HUES6 (cell line): ENCODE results near the gene UFD1.

Source experiments
- H3K27ac ChIP-seq: 2 replicates; pipeline ENCODE4 v1.7.0; 2013; ENCODE audit warnings: low read depth, mild to moderate bottlenecking, low read length, inconsistent platforms
- H3K27me3 ChIP-seq: 2 replicates; pipeline ENCODE4 v1.6.1; 2013; ENCODE audit warnings: low read length; ENCODE audit not compliant: control insufficient read depth, insufficient read depth
- H3K36me3 ChIP-seq: 2 replicates; pipeline ENCODE4 v1.6.1; 2013; ENCODE audit warnings: low read length; ENCODE audit not compliant: control insufficient read depth, insufficient read depth
- H3K4me1 ChIP-seq: 2 replicates; pipeline ENCODE4 v1.6.1; 2013; ENCODE audit warnings: low read length; ENCODE audit not compliant: control insufficient read depth, insufficient read depth
- H3K4me3 ChIP-seq: 2 replicates; pipeline ENCODE4 v1.5.1; 2013; ENCODE audit warnings: low read depth, low read length
- H3K9ac ChIP-seq: one replicate; pipeline ENCODE4 v1.6.1; 2013; ENCODE audit warnings: mild to moderate bottlenecking, low read length
- H3K9me3 ChIP-seq: 2 replicates; pipeline ENCODE4 v1.6.1; 2013; ENCODE audit warnings: low read depth, low read length; ENCODE audit not compliant: control insufficient read depth, insufficient read depth

The UFD1 gene

GRCh38 chr22:19492504-19493174 is 13.6 kb upstream of the UFD1 start:
- Histone ChIP-seq H3K4me1 (no peaks in the 10 kb centered on the region), H3K27me3 (no peaks in the 10 kb centered on the region), H3K36me3 (peaks cover 68% of the 10 kb centered on the region), H3K4me3 (no peak overlapping the region), H3K27ac (no peak overlapping the region), H3K9me3 (no peaks in the 10 kb centered on the region), H3K9ac (no peak overlapping the region)

- H3K4me3 ChIP-seq = no peak overlapping the region
- H3K36me3 ChIP-seq = peaks cover 57% of the 10 kb centered on the region
Observed at GRCh38 chr22:19490628-19491230, 11.7 kb upstream of the UFD1 start.

GRCh38 chr22:19488884-19489843 is 10.2 kb upstream of the UFD1 start:
- Histone ChIP-seq H3K27ac (no peak overlapping the region), H3K36me3 (peaks cover 57% of the 10 kb centered on the region), H3K4me1 (no peaks in the 10 kb centered on the region)

More at GRCh38 chr22:19490628-19491230, 11.7 kb upstream of the UFD1 start:
- Histone ChIP-seq H3K27ac (no peak overlapping the region), H3K9me3 (no peaks in the 10 kb centered on the region), H3K4me1 (no peaks in the 10 kb centered on the region), H3K27me3 (no peaks in the 10 kb centered on the region), H3K9ac (no peak overlapping the region)

GRCh38 chr22:19488285-19488684 is 9.3 kb upstream of the UFD1 start:
- Histone ChIP-seq H3K4me3 (no peak overlapping the region), H3K9ac (no peak overlapping the region), H3K27ac (no peak overlapping the region), H3K36me3 (peaks cover 59% of the 10 kb centered on the region), H3K27me3 (no peaks in the 10 kb centered on the region), H3K4me1 (no peaks in the 10 kb centered on the region), H3K9me3 (no peaks in the 10 kb centered on the region)

More at GRCh38 chr22:19488884-19489843, 10.2 kb upstream of the UFD1 start:
- Histone ChIP-seq H3K9ac (no peak overlapping the region), H3K27me3 (no peaks in the 10 kb centered on the region), H3K9me3 (no peaks in the 10 kb centered on the region), H3K4me3 (no peak overlapping the region)

- Histone ChIP-seq H3K4me3 (no peak overlapping the region), H3K27ac (no peak overlapping the region), H3K27me3 (no peaks in the 10 kb centered on the region), H3K4me1 (no peaks in the 10 kb centered on the region; the same call in 1 of the 2 replicates), H3K36me3 (peaks cover 54% of the 10 kb centered on the region), H3K9me3 (no peaks in the 10 kb centered on the region), H3K9ac (no peak overlapping the region)
Observed at GRCh38 chr22:19483481-19484244, 4.7 kb upstream of the UFD1 start.

- Histone ChIP-seq H3K4me1 (peaks cover 7% of the 10 kb centered on the region), H3K27ac (no peak overlapping the region), H3K36me3 (peaks cover 44% of the 10 kb centered on the region), H3K27me3 (no peaks in the 10 kb centered on the region), H3K9me3 (no peaks in the 10 kb centered on the region), H3K9ac (no peak overlapping the region), H3K4me3 (no peak overlapping the region)
Observed at GRCh38 chr22:19482297-19482696, 3.3 kb upstream of the UFD1 start.

GRCh38 chr22:19480789-19481188 is 1.8 kb upstream of the UFD1 start:
- peaks cover 40% of the 10 kb centered on the region for H3K36me3 ChIP-seq

GRCh38 chr22:19480173-19480568 is 1.2 kb upstream of the UFD1 start:
- Histone ChIP-seq H3K4me1 (peaks cover 7% of the 10 kb centered on the region), H3K27me3 (no peaks in the 10 kb centered on the region), H3K9me3 (no peaks in the 10 kb centered on the region), H3K36me3 (peaks cover 39% of the 10 kb centered on the region), H3K27ac (peak overlapping the region; percentile 55), H3K9ac (peak overlapping the region; percentile 100), H3K4me3 (peak overlapping the region; percentile 97)

More at GRCh38 chr22:19480789-19481188, 1.8 kb upstream of the UFD1 start:
- Histone ChIP-seq H3K9me3 (no peaks in the 10 kb centered on the region), H3K27me3 (no peaks in the 10 kb centered on the region), H3K27ac (no peak overlapping the region), H3K9ac (peak overlapping the region; percentile 100), H3K4me1 (peaks cover 7% of the 10 kb centered on the region), H3K4me3 (peak overlapping the region; percentile 97)

GRCh38 chr22:19479355-19480172 is 571 bp upstream of the UFD1 start, which contains the start of gene CDC45:
Gene CDC45 (plus strand): TSS chr22:19479920. CDS start chr22:19479969, 49 bp downstream.
- Histone ChIP-seq H3K4me3 (peak within 1 kb of the TSS; percentile 97), H3K9me3 (no peaks in the 10 kb centered on the region), H3K4me1 (peaks cover 7% of the 10 kb centered on the region), H3K9ac (peak within 1 kb of the TSS; percentile 100), H3K27ac (peak within 1 kb of the TSS; percentile 100), H3K36me3 (peaks cover 38% of the 10 kb centered on the region), H3K27me3 (no peaks in the 10 kb centered on the region)
